Measurements from ENCODE around the gene ODAPH. TPM values are rescaled to one million over a fixed set of nuclear protein-coding genes. Genes with fewer than 3 reads are reported as not detected.

ODAPH gene
- polyA plus RNA-seq, 1 donor (not counting 4 experiments of a cell fraction or from before 2014, with no cell fraction given): 0.45 TPM

DNA sequence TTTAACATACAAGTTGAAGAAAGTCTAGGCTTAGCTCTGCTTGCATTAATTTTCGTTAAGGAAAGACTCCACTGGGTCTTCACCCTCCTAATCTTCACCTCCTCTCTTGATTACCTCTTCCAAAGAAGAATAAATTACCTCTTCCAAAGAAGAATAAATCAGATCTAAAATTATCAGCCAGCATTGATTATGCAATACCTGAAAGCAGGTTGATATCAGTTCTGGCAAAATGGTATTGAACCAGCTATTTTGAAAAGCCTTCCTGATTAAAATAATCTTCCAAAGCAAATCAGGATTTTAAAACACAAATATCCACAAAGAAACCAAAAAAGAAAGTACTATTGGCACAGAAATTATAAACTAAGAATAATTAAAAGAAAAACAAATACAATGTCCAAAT is 37.5 kb downstream of the ODAPH start:
- H2AFZ ChIP-seq (ENCODE audit: control insufficient read depth, low read length): no peak overlapping the region
- H3K27ac ChIP-seq (ENCODE audit: control insufficient read depth, insufficient read depth, low read length): no peak overlapping the region
- H3K27me3 ChIP-seq (ENCODE audit: control insufficient read depth, extremely low read depth, insufficient read depth, low read length): no peaks in the 10 kb centered on the region
- DNase-seq (ENCODE audit: low read depth, low spot score): no peak
- H3K9me1 ChIP-seq (ENCODE audit: control insufficient read depth, extremely low read depth, insufficient read depth, low read length): no peaks in the 10 kb centered on the region
- dilution Hi-C loops (cut with MboI; ENCODE audit: extremely low pct_ligation_motif_present, low sequenced_read_pairs): no loop called here
- FAIRE-seq: no peak
- no peaks in the 10 kb centered on the region for H3K4me1 ChIP-seq (ENCODE audit: control insufficient read depth, extremely low read depth, insufficient read depth, low read length)
- no peak overlapping the region for H3K9ac ChIP-seq (ENCODE audit: control insufficient read depth, extremely low read depth, insufficient read depth, low read length)
- H3K79me2 ChIP-seq (ENCODE audit: control insufficient read depth, insufficient read depth, low read length): no peaks in the 10 kb centered on the region
- H3K4me2 ChIP-seq (ENCODE audit: control insufficient read depth, extremely low read depth, insufficient read depth, low read depth, low read length): no peak overlapping the region
- H3K36me3 ChIP-seq (ENCODE audit: control insufficient read depth in 2 of 2, extremely low read depth in 1 of 2, insufficient read depth in 2 of 2, low read length in 2 of 2): no peaks in the 10 kb centered on the region
- H3K9me3 ChIP-seq (ENCODE audit: control insufficient read depth, low read depth, low read length): no peaks in the 10 kb centered on the region
- H4K20me1 ChIP-seq (ENCODE audit: control insufficient read depth, extremely low read depth, insufficient read depth, low read length): no peaks in the 10 kb centered on the region
- TF ChIP-seq, protein P1, sequence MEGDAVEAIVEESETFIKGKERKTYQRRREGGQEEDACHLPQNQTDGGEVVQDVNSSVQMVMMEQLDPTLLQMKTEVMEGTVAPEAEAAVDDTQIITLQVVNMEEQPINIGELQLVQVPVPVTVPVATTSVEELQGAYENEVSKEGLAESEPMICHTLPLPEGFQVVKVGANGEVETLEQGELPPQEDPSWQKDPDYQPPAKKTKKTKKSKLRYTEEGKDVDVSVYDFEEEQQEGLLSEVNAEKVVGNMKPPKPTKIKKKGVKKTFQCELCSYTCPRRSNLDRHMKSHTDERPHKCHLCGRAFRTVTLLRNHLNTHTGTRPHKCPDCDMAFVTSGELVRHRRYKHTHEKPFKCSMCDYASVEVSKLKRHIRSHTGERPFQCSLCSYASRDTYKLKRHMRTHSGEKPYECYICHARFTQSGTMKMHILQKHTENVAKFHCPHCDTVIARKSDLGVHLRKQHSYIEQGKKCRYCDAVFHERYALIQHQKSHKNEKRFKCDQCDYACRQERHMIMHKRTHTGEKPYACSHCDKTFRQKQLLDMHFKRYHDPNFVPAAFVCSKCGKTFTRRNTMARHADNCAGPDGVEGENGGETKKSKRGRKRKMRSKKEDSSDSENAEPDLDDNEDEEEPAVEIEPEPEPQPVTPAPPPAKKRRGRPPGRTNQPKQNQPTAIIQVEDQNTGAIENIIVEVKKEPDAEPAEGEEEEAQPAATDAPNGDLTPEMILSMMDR (optimal IDR thresholded peaks at IDR 0.05 in 1 of 3, IDR thresholded peaks at IDR 0.05 in 1 of 3, conservative IDR thresholded peaks at IDR 0.05 in 1 of 3; ENCODE audit: extremely low read depth in 1 of 3, insufficient read depth in 2 of 3, low read length in 3 of 3): no peak
- no peak for TF ChIP-seq EZH2 (IDR thresholded peaks at IDR 0.05; ENCODE audit: low read length)
- H3K4me3 ChIP-seq (ENCODE audit: control insufficient read depth in 2 of 3, extremely low read depth in 1 of 3, insufficient read depth in 2 of 3, low read depth in 1 of 3, low read length in 3 of 3): no peak overlapping the region

DNA sequence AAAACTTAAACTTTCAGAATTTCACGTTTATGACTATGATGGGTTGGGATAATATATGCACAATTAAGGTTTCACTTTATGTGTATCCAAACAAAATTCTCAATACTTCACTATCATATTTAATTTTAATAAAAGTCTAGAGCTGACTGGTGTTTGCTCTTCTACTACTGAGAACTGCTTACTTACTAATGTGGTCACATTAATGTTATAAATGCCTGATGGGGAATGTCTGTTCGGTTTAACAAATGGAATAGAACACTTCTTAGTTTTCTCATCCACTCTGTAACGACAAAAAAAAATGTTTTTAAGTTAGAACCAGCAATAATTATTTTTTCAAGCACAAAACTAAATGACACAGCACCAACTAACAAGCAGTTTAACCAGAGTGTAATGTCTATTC is 40.2 kb downstream of the ODAPH start:
- no peaks in the 10 kb centered on the region for H3K79me2 ChIP-seq (ENCODE audit: control insufficient read depth, insufficient read depth, low read length)
- TF ChIP-seq EZH2 (IDR thresholded peaks at IDR 0.05; ENCODE audit: low read length): no peak
- TF ChIP-seq, protein P1 (optimal IDR thresholded peaks at IDR 0.05 in 1 of 3, IDR thresholded peaks at IDR 0.05 in 1 of 3, conservative IDR thresholded peaks at IDR 0.05 in 1 of 3; ENCODE audit: extremely low read depth in 1 of 3, insufficient read depth in 2 of 3, low read length in 3 of 3): no peak
- H3K27me3 ChIP-seq (ENCODE audit: control insufficient read depth, extremely low read depth, insufficient read depth, low read length): no peaks in the 10 kb centered on the region
- no peaks in the 10 kb centered on the region for H3K9me1 ChIP-seq (ENCODE audit: control insufficient read depth, extremely low read depth, insufficient read depth, low read length)
- no peaks in the 10 kb centered on the region for H3K9me3 ChIP-seq (ENCODE audit: control insufficient read depth, low read depth, low read length)
- dilution Hi-C loops (cut with MboI; ENCODE audit: extremely low pct_ligation_motif_present, low sequenced_read_pairs): no loop called here
- no peaks in the 10 kb centered on the region for H3K36me3 ChIP-seq (ENCODE audit: control insufficient read depth in 2 of 2, extremely low read depth in 1 of 2, insufficient read depth in 2 of 2, low read length in 2 of 2)
- no peak for FAIRE-seq
- H3K27ac ChIP-seq (ENCODE audit: control insufficient read depth, insufficient read depth, low read length): no peak overlapping the region
- no peak overlapping the region for H3K4me2 ChIP-seq (ENCODE audit: control insufficient read depth, extremely low read depth, insufficient read depth, low read depth, low read length)
- H3K4me3 ChIP-seq (ENCODE audit: control insufficient read depth in 2 of 3, extremely low read depth in 1 of 3, insufficient read depth in 2 of 3, low read depth in 1 of 3, low read length in 3 of 3): no peak overlapping the region
- no peaks in the 10 kb centered on the region for H3K4me1 ChIP-seq (ENCODE audit: control insufficient read depth, extremely low read depth, insufficient read depth, low read length)
- H2AFZ ChIP-seq (ENCODE audit: control insufficient read depth, low read length): no peak overlapping the region
- H4K20me1 ChIP-seq (ENCODE audit: control insufficient read depth, extremely low read depth, insufficient read depth, low read length): no peaks in the 10 kb centered on the region
- H3K9ac ChIP-seq (ENCODE audit: control insufficient read depth, extremely low read depth, insufficient read depth, low read length): no peak overlapping the region
- no peak for DNase-seq (ENCODE audit: low read depth, low spot score)
